NCI-H2171 (cell line): ENCODE results near the gene PDHB.
"Not testable (repeated sequence)": the region's sequence is repeated elsewhere in the genome, so short reads cannot be mapped to it uniquely, and the experiment has no call there.

Source experiments
- DNase-seq: peaks from one replicate; lab custom pipeline; 2025; lab: John Stamatoyannopoulos, UW

Gene PDHB

DNA sequence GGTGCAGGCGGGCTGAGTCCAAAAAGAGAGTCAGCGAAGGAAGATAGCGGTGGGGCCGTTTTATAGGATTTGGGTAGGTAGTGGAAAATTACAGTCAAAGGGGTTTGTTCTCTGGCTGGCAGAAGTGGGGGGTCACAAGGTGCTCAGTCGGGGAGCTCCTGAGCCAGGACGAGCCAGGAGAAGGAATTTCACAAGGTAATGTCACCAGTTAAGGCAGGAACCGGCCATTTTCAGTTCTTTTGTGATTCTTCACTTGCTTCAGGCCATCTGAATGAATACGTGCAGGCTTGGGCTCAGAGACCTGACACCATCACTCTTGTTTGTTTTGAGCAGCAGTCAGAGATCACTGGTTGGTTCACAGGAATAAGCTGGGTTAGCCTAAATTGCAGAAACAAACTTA is 3.6 kb upstream of the PDHB start:
- DNase-seq = not testable (repeated sequence)

- DNase-seq = no peak
Observed at GRCh38 chr3:58434990-58435389, 1.4 kb upstream of the PDHB start.

GRCh38 chr3:58434511-58434910 is 879 bp upstream of the PDHB start:
- no peak for DNase-seq

GRCh38 chr3:58434168-58434504 is 504 bp upstream of the PDHB start:
- DNase-seq = no peak

GRCh38 chr3:58432905-58433304 is 727 bp downstream of the PDHB start:
- DNase-seq = no peak

DNA sequence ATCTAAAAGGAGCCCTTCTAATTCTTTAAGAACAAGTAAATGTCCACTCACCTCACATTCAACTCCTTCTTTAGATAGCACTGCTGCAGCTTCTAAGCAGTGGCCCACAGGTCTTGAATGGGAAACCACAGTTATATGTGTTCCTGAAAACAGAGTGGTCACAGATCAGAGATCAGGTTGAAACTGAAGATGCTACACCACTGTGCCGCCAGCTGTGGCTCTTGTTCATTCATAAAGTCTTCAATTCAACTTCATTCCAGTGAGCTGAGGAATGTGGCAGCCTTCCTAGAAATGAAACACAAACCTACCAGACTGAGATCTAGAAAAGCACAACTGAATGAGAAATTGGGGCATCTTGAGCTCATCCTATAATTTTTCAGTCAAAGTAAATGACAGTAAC is 4.0 kb downstream of the PDHB start:
- DNase-seq = no peak

- DNase-seq = no peak
Observed at GRCh38 chr3:58427661-58428361, 5.8 kb downstream of the PDHB start.

DNA sequence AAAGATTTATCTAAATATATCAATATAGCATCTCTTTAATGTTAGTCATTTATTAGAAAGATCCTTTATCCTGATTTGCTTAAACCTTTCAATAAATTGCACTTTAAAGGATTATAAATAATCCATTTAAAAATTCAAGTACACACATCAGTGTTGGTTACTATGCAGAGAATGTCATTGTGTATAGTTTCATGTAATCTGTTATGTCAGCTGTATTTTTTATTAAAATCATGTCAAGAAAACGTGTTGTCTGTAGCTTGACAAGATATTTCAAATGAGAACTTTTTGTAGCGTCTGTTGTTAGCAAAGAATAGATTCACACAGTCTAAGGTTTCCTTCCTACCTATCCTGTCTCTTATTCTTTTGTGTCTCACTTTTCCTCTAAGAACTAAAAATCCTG is 7.8 kb downstream of the PDHB start:
- no peak for DNase-seq

- DNase-seq = no peak
Observed at GRCh38 chr3:58424613-58425012, 9.0 kb downstream of the PDHB start.

DNA sequence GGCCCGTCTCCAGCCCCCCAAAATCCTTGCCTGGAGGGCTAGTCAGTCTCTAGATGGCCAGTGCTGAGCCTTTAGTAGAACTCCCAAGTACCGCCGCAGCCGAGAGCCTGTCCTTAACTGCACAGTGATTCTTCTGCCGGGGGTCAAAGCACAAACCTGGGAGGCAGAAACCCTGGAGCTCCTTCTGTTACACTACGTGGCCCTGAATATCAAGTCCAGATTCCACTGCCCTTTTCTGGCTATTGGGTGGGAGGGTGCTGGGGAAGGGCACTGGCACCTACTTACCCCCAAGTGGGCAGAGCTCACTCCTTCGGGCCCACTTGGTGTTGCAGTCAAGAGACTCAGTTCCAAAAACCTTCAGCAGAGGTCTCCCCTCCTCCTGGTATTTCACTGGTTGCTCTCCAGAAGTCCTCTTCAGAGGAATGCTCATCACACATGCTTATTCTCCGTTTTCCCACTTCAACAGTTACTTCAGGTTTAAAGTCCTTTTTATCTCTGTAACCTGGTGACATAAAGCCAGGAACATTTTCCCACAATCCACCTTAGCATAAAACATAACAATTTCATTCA is 10.8 kb downstream of the PDHB start:
- no peak for DNase-seq

DNA sequence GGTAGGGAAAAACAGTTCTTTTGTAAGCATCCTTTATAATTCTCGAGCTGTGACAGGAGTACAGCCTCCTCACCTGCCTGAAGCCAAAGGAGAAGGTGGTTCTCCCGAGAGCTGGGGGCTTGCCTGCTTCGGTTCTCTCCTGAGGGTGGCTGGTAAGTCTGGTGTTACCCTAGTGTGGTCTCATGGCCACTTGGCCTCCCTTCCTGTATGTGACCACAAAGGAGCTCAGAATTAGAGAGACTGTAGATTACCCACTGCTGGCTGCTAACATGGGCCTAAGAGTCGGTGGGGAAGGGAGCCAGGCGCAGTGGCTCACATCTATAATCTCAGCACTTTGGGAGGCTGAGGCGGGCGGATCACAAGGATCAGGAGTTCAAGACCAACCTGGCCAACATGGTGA is 12.6 kb downstream of the PDHB start:
- DNase-seq = no peak

DNA sequence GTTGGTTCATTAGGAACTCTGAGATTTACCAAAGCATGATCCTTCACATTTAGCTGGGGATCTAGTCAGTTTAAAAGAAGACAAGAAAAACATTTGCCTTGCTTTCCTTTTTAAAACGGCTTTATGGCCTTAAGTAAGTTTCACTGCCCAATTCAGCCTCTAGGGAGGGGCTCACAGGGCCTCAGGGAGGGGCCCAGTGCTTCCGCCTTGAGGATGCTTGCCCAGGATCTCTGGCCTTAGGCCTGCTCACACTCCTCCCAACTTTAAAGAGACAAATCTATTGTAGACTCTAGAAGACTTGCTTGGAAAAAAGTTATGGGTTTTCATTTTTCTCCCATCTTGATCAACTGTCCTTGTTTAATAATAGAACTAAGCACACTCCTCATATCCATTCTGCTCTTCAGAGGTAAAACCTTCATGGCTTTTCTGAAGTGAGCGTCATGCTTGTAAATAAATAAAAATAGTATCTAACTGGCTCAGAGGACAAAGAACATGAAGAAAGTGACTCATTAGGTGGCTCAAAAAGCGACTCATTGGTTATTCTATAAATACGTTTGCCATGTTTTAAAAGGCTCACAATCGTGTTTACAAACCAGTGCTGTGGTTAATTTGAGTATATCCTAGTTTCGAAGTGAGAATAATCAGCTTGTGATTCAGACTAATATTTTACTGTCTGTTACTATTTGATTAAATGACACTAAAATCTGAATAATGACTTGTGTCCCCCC is 13.7 kb downstream of the PDHB start:
- DNase-seq = no peak

GRCh38 chr3:58418227-58418626 is 15.4 kb downstream of the PDHB start:
- DNase-seq = no peak

DNA sequence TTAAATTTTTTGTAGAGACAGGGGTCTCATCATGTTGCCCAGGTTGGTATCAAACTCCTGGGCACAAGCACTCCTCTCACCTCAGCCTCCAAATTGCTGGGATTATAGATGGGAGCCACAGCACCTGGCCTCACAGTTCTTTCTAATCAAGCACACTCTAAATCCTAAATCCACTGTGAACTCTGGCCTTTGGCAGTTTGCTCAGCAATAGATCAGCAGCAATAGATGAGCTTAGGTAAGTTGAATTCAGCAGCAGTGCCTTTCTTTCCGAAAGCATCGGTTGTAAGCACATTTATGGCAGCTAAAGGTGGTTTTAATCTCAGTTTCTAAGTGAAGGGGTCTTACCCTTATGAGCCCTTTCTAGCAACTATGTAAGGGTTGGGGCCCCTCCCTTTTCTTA is 16.6 kb downstream of the PDHB start:
- DNase-seq = no peak

DNA sequence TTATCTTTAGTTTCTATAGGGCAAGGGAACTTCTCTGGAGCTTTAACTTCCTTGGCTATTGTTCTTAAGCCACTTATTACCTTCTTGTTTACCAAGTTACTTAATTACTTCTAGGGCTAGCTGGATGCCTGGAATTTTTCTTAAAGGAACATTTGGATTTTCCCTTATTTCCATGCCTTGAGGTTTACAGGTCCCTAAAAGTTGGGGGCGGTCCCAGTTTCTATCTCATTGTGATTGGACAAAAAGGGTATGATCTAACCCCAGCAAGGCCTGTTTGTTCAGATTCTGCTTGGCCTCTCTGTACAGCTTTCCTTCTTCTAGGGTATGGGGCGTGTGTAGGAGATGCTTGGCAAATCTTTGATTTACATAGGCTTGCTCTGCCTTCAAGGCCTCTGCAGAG is 17.4 kb downstream of the PDHB start:
- DNase-seq = no peak

DNA sequence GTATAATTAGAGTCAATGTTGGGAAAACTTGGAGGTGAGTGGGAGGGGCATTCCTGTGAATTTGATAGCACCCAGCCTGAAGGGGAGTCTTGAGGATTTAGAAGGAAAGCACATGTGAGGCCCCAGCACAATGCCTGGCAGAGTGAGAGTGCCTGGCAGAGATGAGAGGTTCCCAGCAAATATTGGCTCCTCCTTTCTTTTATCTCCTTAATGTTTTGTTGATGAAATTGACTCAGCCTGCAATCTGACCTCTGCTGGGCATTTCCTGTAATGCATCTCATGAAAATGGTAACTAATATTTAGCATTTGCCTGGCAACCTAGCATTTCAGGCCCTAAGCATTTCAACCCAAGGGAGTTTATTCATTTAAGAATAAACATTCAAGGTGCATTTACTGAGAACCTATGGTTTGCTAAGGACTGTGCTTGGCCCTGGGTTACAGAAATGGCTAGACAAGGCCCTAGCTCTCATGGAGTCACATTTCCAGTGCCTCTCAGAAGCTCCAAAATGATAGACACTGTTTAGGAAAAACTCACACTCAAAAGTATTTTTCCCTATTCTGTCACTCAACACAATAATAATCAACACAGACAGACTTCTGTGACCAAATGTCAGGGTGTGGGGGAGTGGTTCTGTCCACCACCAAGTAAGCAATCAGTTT is 19.0 kb downstream of the PDHB start:
- DNase-seq = peak; percentile 7

- DNase-seq = no peak
Observed at GRCh38 chr3:58411851-58412830, 21.5 kb downstream of the PDHB start.

DNA sequence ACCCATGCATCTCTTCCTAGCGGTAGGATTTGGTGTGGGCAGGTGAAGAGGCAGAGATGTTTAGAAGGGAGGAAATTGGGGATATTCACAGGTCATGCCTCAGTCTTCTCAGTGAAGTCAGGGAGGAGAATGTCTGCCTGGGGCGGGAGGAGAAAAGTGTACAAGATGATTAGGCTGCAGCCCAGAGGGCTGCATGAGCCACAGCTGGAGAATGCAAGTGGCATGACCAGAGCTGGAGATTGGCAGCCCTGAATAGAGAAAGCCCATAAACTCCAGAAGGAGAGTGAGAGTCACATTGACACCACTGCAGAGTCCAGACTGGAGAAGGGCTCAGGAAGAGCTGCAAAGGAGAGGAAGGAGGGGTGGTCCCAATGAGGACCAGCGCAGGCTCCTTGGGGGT is 22.6 kb downstream of the PDHB start:
- no peak for DNase-seq

- no peak for DNase-seq
Observed at GRCh38 chr3:58409663-58410062, 24.0 kb downstream of the PDHB start.

DNA sequence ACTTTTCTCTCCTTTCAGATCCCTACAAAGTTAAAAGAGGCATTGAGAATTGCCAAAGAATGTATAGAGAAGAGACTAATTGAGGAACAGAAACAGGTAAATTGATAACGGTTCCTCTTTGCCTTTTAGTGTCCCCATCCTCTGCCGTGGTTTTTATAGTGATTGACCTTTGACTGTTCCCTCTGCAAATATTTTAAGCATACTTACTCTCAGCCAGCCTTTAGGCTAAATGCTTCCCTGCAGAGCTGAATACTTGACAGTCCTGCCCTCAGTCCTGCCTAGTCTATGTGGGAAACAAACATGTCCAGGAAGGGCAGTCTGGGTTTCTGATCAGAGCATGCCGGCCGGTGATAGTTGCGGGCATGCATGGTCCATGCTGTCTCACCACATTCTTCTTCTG is 24.7 kb downstream of the PDHB start:
- no peak for DNase-seq

DNA sequence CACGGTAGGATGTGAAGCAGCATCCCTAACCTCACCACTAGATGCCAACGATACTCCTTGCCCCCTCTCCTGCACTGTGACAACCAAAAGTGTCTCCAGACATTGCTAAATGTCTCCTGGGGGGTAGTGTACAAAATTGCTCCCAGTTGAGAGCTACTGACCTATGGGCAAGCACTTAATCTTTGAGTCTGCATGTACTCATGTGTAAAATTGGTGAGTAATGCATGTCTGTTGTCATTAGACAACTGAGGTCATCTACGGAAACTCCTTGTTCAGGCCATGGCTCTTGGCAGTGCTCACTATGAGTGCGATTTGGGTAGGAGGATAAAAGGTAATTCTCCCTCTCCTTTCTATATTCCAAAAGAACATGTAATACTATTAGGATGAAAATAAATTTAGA is 29.2 kb downstream of the PDHB start:
- DNase-seq = no peak
